ENCODE data around the gene PRSS2. TPM values are rescaled to one million over a fixed set of nuclear protein-coding genes. Genes with fewer than 3 reads are reported as not detected.
A peak's percentile ranks its signal among the peaks of the same experiment; 100 is the strongest.
"Not testable (repeated sequence)": the region's sequence is repeated elsewhere in the genome, so short reads cannot be mapped to it uniquely, and the experiment has no call there.

Gene PRSS2
- total RNA-seq: not detected

DNA sequence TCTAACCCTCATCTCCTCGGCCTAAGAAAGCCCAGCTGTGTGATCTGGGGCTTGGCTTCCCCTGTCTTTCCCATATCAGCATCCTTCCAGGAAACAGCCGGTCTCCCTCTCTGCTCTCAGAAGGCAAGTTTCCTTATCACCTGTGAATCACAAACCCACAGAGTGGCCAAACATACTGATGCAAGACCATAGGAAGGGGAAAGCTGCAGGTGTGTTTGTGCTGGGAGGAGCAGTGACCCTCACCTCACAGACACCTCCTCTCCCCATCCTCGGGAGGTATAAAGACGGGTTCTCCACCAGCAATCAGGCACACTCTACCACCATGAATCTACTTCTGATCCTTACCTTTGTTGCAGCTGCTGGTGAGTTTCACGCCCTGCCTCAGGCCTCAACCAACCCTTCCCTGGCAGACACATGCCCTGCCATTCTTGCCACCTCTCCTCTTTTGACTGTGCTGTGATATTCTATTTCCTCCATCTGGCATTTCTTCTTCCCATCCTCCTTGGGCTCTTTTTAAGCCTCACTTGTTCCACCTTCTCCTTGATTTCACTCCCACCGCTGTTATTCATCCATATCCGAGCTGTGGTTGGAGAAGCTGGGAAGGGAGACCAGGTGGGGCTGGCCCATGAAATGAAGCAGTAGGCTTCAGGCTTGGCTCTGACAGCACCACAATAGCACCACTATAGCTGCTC lies at the start of gene PRSS2:
Gene PRSS2 (plus strand): TSS at position 310 of the 692 bp plus-strand sequence. CDS start 13 bp downstream, at position 323.
- no peak for DNase-seq

DNA sequence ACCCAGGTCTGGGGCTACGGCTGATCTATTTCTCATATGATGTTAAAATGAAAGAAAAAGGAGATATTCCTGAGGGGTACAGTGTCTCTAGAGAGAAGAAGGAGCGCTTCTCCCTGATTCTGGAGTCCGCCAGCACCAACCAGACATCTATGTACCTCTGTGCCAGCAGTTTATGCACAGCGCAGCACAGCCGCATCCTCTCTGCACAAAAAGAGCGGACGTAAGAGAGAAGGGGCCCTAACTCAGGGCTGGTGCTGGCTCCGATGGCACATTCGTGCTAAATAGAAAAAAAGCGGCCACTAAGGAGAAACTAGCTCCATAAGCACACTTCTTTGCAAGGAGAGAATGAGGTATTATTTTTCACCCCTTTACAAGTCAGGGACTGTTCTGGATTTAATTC lies 49.8 kb upstream of the PRSS2 start:
- no peak for DNase-seq

DNA sequence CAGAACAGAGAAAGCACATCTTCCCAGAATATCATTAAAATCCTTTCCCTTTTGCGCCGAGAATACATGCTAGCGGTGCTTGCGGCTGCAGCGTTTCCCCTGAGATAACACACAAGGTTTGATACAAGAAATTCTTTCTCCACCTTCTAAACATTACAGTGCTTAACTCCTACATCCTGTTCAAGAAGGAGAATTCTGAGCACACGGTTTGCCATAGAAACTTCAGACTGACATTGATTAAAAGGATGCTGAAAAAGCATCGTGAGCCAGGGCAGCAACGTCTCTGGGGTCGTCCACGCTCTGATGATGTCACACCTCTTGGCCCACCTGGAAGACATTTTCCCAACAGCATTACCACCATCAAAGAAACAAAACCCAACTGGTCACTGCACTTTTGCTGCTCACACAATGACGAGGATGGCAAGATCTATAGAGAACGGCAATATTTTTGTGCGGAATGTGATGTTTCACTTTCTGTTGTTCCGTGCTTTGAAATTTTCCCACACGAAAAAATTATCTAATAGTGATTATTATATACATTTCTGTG lies 48.4 kb upstream of the PRSS2 start:
- DNase-seq: no peak

DNA sequence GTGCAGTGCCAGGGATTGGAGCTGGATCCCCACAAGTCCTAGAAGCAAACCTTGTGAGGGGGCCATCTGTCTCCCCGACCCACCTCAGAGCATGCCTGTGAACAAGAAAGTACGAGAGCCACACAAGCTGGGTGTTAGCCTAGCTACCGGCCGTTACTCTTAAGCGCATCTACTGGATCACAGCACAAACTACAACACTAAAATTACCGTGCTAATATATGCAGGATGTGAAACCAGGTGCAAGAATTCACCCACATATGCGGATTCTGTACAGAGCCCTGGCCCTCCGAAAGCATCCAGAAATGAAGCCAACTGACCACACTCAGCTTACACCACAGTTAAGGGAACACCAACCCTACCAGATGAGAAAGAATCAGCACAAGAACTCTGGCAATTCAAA lies 37.5 kb upstream of the PRSS2 start:
- DNase-seq: no peak

DNA sequence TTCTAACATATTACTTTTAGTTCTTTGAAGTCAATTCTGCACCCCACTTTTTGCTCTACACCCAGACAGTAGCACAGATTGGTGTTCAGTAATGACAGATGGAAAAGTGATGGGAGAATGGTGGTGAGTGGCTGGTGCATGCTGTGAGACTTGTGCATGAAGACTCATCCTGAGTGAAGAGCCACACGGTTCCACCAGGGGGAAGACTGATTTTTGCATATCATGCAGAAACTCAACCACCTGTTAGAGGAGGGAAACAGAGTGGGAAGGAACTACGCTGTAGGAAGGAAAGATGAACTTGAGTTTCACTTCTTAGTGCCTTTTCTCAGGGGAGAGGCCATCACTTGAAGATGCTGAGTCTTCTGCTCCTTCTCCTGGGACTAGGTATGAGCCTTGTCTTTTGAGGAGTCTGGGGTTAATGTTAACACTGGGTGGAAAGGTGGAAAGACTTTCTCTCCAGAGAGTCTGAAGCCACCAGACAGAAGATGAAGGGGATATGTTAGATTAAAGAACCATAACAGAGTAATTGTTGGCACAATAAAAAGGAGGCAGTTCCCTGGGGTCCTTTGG lies 30.8 kb upstream of the PRSS2 start:
- DNase-seq: no peak

DNA sequence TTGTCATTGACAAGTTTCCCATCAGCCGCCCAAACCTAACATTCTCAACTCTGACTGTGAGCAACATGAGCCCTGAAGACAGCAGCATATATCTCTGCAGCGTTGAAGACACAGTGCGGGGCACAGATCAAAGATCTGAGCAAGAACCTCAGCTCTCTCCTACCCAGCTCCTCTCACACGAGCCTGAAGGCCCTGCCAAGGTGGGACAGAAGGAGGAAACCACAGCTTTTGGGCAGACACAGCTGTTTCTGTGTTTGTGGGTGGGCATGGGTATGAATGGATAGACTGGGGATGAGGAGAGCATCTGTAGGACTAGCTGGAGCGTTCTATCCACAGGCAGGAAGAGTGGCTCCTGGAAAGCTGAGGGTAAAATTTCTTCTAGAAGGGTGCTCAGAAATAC lies 30.0 kb upstream of the PRSS2 start:
- no peak for DNase-seq

DNA sequence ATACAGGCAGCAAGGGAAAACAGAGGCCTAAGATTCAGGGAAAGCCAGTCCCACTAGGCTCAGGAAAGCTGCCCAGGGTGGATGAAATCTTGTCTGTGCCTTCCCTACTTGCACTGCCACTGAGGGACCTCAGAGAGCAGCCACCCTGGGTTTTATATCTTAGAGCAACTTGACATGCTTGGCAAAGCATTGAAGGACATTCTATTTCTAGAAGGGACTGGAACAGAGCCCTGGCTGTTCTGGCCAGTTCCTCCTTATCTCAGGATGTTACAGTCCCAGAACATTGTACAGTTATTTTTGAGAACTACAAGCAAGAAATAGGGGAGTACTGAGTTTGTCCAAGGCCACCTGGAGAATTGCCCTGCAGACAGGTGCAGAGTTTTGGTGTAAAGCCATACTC lies 28.8 kb upstream of the PRSS2 start:
- DNase-seq: not testable (repeated sequence)

DNA sequence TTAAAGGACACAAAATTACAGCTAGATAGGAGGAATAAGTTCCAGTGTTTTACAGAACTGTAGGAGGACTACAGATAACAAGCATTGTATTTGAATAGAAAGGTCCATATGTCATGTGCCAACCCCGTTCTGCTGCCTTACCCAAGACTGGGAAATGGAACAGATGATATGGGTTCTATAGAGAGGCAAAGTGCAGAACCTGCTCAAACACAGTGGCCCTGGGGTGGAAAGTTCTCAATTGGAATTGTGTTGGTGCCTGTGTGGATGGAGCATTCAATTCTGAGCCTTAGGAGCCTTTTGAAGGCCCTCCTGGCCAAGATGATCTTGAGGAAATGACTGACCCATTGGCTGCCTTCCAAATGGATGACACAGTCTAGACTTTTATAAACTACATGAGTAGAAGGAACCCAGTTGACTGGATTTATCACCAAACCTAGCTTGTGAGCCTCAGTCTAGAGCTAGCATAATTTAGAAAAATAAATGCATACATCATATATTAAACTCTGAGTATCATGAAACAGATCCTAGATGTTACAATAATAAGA lies 25.6 kb upstream of the PRSS2 start:
- DNase-seq: no peak

DNA sequence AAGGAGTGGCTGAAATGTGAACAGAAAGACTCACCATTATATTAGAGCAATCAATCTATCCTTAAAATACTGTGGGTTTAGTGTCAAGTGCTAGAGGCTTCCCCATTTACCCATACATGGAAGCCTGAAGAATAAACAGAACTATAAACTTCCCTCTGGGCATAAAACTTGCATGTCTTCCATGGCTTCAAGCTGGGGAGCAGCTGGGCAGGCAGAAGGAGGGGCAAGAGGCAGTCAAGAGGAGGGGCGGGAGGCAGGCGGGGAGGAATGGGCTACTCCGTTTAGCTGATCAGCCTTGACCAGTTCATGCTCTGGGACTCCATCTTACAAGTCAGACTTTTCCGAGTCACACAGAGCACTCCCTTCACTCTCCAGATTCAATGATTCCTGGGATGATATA lies 25.0 kb upstream of the PRSS2 start:
- no peak for DNase-seq

DNA sequence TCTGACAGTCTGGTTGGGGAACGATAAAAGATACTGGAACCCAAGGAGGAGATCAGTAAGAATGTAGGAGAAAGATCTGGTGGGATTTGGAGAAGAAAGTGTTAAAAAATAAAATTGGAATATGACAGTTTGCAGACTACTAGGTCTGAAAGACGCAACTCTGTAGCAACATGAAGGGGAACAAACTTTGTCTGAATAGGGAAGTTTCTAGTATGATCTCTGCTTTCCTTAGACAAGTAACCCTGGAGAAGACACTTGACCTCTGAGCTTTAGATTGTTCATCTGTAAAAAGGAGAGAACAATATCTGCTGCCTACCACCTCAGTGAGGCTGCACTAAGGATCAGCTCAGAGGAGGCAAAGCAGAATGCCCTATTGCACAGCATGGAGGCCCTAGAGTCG lies 24.5 kb upstream of the PRSS2 start:
- DNase-seq: no peak

DNA sequence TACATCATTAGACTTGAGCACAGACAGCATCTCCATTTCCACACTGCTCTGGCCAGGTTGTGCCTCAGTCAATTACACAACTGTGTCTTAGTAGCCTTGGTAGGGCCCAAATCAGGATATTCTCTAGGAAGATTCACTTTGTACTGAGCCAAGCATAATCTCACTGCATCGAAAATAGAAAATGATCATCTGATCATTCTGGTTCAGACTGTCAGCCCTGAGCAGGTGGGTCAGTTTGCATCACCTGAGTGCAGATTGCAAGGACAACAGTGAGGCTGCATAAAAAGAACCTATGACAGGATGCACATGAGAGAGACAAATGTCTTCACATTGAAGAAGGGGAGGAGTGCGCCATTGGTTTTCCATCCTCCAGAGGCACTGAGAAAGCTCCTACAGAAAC lies 22.4 kb upstream of the PRSS2 start:
- DNase-seq: not testable (repeated sequence)

DNA sequence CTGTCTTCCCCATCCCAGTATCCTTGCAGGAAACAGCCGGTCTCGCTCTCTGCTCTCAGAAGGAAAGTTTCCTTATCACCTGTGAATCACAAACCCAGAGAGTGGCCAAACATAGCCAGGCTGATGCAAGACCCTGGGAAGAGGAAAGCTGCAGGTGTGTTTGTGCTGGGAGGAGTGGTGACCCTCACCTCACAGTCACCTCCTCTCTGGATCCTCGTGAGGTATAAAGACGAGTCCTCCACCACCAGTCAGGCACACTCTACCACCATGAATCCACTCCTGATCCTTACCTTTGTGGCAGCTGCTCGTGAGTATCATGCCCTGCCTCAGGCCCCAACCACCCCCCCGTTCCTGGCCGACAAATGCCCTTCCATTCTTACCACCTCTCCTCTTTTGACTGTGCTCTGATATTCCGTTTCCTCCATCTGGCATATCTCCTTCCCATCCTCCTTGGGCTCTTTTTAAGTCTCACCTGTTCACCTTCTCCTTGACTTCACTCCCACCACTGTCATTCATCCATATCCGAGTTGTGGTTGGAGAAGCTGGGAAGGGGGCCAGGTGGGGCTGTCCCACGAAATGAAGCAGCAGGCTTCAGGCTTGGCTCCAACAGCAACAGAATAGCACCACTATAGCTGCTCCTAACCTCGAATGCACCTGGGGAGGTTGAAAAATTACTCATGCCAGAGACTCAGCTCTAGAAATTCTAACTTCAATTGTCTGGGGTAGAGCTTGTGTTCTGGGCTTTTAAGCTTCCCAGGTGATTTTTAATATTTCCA lies 21.4 kb upstream of the PRSS2 start, which contains the start of gene PRSS1:
Gene PRSS1 (plus strand): TSS at position 255 of the 776 bp plus-strand sequence. CDS start 13 bp downstream, at position 268.
- DNase-seq: no peak

DNA sequence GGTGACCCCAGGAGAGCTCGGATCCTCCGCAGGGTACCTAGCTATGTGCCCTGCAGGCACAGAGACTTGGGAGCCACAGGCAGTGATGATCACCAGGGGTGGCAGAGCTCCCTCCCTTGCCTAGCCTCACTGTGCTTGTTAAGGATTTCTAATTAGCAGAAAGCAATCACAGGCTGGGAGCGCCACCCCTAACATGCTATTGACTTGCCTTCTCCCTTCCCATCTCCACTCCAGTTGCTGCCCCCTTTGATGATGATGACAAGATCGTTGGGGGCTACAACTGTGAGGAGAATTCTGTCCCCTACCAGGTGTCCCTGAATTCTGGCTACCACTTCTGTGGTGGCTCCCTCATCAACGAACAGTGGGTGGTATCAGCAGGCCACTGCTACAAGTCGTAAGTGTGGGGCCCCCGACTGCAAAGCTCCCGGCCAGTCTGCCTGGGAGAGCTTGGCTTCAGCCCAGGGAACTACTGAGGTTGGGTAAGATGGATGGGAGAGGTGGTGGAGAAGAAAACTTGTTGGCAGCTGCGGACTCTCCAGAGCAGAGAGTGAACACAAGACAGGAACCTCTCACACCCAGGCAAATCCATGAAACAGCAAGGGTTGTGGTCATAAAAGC lies 20.3 kb upstream of the PRSS2 start:
- no peak for DNase-seq

DNA sequence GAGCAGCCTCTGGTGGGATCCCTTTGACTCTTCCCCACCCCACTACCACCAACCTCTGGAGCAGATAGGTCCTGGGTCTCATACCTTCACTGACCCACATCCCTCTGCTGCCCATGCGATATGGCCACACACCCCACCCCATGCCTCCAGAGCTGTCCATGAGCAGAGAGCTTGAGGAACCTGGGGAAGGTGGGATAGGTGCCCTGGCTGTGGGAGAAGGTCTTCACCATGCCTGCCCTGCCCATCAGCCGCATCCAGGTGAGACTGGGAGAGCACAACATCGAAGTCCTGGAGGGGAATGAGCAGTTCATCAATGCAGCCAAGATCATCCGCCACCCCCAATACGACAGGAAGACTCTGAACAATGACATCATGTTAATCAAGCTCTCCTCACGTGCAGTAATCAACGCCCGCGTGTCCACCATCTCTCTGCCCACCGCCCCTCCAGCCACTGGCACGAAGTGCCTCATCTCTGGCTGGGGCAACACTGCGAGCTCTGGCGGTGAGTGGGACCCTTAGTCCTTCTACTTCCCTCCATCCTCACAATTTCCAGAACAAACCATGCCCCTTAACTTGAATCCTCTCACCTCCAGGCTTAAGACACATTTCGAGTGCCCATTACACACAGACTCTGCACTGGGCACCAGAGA lies 19.1 kb upstream of the PRSS2 start:
- not testable (repeated sequence) for DNase-seq

DNA sequence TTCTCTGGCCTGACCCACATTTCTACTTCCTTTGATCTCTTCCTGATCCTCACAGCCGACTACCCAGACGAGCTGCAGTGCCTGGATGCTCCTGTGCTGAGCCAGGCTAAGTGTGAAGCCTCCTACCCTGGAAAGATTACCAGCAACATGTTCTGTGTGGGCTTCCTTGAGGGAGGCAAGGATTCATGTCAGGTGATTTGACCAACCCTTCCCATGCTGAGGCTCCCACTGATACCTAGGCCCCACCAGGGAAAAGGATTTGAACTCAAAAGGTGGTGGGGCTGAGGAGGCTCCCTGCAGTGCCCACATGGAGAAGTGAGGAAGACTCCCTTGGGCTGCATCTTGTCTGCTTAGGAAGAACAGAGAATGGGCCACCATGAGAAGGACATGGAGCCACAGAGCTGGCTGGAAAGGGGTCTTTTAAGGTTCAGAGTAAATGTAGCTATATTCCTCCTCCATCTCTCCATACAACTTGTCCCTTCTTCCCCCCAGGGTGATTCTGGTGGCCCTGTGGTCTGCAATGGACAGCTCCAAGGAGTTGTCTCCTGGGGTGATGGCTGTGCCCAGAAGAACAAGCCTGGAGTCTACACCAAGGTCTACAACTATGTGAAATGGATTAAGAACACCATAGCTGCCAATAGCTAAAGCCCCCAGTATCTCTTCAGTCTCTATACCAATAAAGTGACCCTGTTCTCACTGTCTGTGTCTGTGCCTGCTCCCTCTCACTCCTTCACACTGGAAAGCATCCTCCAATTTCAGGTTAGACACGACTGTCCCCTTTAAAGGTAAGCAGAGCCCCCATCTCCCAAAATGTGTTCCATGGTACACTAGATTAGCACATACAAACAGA lies 18.2 kb upstream of the PRSS2 start:
- no peak for DNase-seq

DNA sequence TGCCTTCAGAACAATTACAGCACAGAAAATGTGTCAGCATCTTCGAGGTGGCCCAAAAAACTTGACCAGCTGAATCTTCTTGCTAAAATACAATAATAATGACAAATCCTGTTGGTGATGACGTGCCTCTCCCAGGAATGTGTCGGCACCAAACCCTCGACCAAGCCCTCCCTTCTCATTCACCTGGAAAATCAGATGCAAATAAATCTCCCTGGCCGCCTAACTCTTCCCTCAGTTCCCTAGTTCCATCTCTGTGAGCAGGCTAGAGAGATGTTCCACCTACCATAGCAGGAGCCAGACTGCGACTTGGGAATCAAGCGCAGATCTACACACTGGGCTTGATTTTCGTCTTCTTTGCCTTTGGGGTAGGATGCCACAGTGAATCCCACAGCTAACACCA lies 17.4 kb upstream of the PRSS2 start:
- no peak for DNase-seq

DNA sequence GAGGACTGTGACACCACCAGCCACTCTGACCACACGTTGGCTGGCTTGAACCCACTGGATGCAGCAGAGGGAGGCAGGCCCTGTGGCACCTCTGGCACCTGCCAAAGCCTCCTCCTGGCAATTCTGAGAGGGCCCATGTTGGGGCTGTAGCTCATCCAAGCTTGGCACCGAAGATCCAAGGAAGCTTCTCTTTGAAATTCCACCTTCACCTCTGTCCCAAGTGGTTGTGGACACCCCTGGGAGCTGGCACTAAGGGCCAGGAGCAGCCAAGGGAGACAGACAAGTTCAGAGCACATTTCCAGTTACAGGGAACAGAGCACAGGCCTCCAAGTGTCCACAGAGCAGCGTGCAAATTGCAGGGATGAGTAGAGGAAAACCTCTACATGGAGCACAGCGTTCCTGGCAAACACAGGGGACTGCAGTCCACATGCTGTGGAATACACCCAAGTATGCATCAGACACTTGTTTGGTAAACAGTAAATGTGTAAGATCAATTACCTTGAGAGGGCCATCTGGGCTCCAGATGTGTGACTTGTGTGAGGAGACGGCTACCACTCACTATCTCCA lies 16.8 kb upstream of the PRSS2 start:
- peak; percentile 85 for DNase-seq

DNA sequence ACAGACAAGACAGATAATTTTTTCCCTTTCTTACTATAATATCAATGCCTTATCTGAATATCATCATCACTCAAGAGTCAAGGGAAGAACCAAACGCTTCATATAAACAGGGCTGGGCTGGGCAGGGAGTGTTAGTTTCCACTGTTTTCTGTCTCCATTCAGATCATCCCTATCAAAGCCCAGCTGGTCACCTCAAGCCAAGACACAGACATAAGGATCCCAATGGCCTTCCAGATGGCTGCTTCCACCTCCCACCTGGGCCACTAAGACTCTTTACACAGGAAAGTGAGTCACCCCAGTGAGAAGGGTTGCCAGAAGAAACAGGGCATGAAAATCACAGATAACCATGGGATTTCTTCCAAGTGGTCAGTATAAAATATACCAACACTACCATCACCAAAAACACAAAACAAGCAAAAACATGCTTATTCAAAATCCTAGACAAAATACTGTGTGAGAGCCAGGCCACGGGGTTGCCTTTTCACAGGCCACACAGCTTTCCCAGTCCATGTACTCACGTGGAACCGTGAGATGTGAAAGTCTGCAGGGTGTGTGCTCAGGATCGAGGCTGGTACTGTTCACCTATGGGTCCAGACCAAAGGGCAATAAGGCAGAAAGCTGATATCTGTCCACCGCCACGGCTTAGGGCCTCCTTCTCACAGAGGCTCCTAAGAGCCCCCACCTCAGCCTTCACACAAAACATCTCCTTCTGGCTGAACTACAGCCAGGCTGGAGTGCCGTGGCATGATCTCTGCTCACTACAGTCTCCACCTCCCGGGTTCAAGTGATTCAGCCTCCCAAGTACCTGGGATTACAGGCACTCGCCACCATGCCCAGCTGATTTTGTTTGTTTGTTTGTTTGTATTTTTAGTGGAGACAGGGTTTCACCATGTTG lies 15.8 kb upstream of the PRSS2 start:
- DNase-seq: no peak

DNA sequence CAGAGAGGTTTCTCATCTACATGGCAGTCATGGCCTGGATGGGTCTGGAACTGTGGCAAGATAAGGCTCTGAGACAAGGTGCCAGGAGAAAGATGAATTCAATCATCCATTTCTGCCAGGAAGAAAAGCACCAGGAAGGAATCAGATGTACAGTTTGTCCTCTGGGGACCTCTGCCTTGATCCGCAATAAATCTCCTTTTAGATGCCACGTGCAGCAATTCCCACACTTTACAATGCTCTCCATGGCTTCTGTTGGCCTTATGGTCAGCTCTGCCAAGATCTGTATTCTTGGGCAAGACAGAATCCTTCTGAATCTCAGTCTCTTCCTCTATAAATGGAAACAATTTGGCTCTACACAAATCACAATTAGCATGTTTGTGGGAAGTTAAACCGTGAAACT lies 12.5 kb upstream of the PRSS2 start:
- DNase-seq: not testable (repeated sequence)
